IPS DF 4.7 (cell line): ENCODE results near the gene SORL1-AS1.
"Not testable (repeated sequence)": the region's sequence is repeated elsewhere in the genome, so short reads cannot be mapped to it uniquely, and the experiment has no call there.

ENCODE experiments used
- DNase-seq: peaks from one replicate; pipeline ENCODE4 v3.0.0-alpha.2; 2013; ENCODE audit warnings: low spot score; ENCODE audit errors: extremely low read depth

Gene SORL1-AS1

GRCh38 chr11:121429556-121429955, 23.2 kb downstream of the SORL1-AS1 start:
- DNase-seq, result no peak

GRCh38 chr11:121427400-121427744, 25.4 kb downstream of the SORL1-AS1 start:
- no peak for DNase-seq

GRCh38 chr11:121426476-121427399, 26.0 kb downstream of the SORL1-AS1 start:
- no peak for DNase-seq

GRCh38 chr11:121425828-121426227, 26.9 kb downstream of the SORL1-AS1 start:
- no peak for DNase-seq

- no peak for DNase-seq
Observed at GRCh38 chr11:121422675-121423074, 30.1 kb downstream of the SORL1-AS1 start.

- no peak for DNase-seq
Observed at GRCh38 chr11:121421149-121421901, 31.4 kb downstream of the SORL1-AS1 start.

GRCh38 chr11:121420398-121420797, 32.4 kb downstream of the SORL1-AS1 start:
- DNase-seq, result no peak

- no peak for DNase-seq
Observed at GRCh38 chr11:121419836-121420235, 32.9 kb downstream of the SORL1-AS1 start.

- no peak for DNase-seq
Observed at GRCh38 chr11:121418625-121419114, 34.1 kb downstream of the SORL1-AS1 start.

GRCh38 chr11:121417607-121418006, 35.2 kb downstream of the SORL1-AS1 start:
- no peak for DNase-seq

- DNase-seq, result no peak
Observed at GRCh38 chr11:121417055-121417551, 35.7 kb downstream of the SORL1-AS1 start.

GRCh38 chr11:121415856-121416255, 36.9 kb downstream of the SORL1-AS1 start:
- no peak for DNase-seq

- DNase-seq, result no peak
Observed at GRCh38 chr11:121414141-121414913, 38.4 kb downstream of the SORL1-AS1 start.

GRCh38 chr11:121412711-121413415, 39.9 kb downstream of the SORL1-AS1 start:
- no peak for DNase-seq

- DNase-seq, result no peak
Observed at GRCh38 chr11:121412000-121412587, 40.7 kb downstream of the SORL1-AS1 start.

- DNase-seq, result not testable (repeated sequence)
Observed at GRCh38 chr11:121411330-121411729, 41.4 kb downstream of the SORL1-AS1 start.

GRCh38 chr11:121410041-121410440, 42.7 kb downstream of the SORL1-AS1 start:
- not testable (repeated sequence) for DNase-seq

- DNase-seq, result no peak
Observed at GRCh38 chr11:121408830-121409229, 43.9 kb downstream of the SORL1-AS1 start.

- peak; percentile 97 for DNase-seq
Observed at GRCh38 chr11:121406291-121406690, 46.5 kb downstream of the SORL1-AS1 start.

- DNase-seq, result no peak
Observed at GRCh38 chr11:121405646-121406045, 47.1 kb downstream of the SORL1-AS1 start.
